ENCODE results near the gene CFAP410. TPM values are rescaled to one million over a fixed set of nuclear protein-coding genes. Genes with fewer than 3 reads are reported as not detected.

Gene CFAP410
- total RNA-seq, 1 experiment from 2014 or later, result 19.3 TPM

DNA sequence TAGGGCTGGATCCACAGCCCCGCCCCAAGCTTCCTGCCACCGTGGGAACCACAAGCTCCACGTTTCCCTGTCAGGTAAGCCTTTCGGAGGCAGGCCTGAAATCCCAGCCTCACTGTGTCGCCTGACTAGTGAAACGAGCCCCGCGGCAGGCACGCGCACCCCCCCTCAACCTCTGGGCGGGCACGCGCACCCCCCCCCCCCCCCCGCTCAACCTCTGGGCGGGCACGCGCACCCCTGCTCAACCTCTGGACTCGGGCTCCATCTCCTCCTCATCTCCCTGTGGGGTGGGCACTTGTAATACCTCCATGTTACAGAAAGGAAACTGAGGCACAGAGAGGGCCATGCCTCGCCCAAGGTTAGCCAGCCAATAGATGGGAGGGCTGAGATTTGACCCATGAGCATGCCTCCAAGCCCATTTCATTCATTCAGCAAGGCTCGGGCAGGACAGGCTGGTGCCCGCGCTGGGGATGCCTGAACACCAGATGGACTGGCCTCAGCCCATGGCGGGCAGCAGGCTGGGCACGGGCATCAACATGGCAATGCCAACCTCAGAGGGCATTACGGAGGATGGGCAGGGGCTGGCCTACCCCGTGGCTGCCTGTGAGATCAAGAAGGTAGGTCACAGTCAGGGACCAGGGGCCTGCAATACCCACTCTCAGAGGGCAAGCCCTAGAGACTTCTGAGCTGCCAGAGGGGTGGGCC is 4.7 kb downstream of the CFAP410 start (continued):
- TF ChIP-seq NR1H2 (CRISPR knock-in tag; IDR thresholded peaks at IDR 0.05), result no peak
- TF ChIP-seq, protein P1, sequence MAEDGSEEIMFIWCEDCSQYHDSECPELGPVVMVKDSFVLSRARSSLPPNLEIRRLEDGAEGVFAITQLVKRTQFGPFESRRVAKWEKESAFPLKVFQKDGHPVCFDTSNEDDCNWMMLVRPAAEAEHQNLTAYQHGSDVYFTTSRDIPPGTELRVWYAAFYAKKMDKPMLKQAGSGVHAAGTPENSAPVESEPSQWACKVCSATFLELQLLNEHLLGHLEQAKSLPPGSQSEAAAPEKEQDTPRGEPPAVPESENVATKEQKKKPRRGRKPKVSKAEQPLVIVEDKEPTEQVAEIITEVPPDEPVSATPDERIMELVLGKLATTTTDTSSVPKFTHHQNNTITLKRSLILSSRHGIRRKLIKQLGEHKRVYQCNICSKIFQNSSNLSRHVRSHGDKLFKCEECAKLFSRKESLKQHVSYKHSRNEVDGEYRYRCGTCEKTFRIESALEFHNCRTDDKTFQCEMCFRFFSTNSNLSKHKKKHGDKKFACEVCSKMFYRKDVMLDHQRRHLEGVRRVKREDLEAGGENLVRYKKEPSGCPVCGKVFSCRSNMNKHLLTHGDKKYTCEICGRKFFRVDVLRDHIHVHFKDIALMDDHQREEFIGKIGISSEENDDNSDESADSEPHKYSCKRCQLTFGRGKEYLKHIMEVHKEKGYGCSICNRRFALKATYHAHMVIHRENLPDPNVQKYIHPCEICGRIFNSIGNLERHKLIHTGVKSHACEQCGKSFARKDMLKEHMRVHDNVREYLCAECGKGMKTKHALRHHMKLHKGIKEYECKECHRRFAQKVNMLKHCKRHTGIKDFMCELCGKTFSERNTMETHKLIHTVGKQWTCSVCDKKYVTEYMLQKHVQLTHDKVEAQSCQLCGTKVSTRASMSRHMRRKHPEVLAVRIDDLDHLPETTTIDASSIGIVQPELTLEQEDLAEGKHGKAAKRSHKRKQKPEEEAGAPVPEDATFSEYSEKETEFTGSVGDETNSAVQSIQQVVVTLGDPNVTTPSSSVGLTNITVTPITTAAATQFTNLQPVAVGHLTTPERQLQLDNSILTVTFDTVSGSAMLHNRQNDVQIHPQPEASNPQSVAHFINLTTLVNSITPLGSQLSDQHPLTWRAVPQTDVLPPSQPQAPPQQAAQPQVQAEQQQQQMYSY (CRISPR knock-in tag; IDR thresholded peaks at IDR 0.05), result no peak

DNA sequence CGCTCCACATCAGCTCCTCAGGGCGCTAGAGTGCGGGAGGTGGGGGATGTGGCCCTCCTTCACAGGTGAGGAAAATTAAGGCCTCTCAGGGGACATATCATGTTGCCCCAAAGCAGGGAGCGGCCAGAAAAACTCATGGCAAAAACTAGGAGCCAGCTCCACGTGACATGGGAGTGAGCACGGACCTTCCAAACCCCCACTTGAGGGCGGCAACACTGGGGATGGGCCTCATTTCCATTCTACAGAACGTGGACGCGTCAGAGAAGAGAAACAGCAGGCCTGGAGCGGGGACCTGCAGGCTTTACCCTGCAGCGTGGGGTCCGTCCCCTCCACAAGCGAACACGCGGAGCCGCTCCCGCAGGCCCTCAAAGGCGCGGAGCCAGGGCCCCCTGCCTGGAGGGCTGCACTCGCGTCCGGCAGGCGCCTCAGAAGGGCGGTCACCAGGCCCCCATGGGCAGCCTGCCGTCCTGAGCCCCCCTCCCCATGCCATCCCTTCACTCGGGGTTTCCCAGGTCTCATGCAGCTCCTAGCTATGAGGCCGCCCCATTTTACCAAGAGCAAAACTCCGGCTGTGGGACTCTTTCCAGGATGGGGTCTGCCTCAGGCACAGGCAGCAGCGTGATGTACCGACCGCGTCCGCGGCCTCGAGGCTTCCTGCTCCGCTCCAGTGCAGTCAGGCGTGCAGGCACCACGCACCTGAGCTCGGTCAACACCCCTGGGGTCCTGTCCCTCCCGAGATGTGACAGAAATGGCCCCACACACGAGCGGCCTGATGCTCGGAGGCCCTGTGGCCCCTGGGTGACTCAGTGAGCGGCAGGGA is 5.5 kb downstream of the CFAP410 start:
- Mint-ChIP-seq H3K4me3 (no peak overlapping the region), H3K36me3 (no peaks in the 10 kb centered on the region), H3K9me3 (no peaks in the 10 kb centered on the region), H3K4me1 (peaks cover 6% of the 10 kb centered on the region; the same call in 1 of the 2 replicates), H3K27ac (no peak overlapping the region), H3K27me3 (ENCODE audit: low read depth) (no peaks in the 10 kb centered on the region)
- DNase-seq (ENCODE audit: low spot score) (no peak), ATAC-seq (no peak)
- ChIA-PET CTCF (interaction anchor here (0.7 to 1.5 kb wide), 5 partner anchors 11 to 431 kb away, joined by 3 to 6 read pairs (median 4); no protein-coding TSS in a partner anchor), POLR2A (interaction anchor here (0.5 kb wide), 1 partner anchor 53 kb away, joined by 3 read pairs; no protein-coding TSS in a partner anchor)
- no peak for TF ChIP-seq ZNF396 (CRISPR knock-in tag; IDR thresholded peaks at IDR 0.05; ENCODE audit: borderline replicate concordance)
- TF ChIP-seq NR2C2 (CRISPR knock-in tag; IDR thresholded peaks at IDR 0.05), result no peak
- TF ChIP-seq KAT7 (CRISPR knock-in tag; IDR thresholded peaks at IDR 0.05; ENCODE audit: borderline replicate concordance), result no peak
- TF ChIP-seq, protein P2, sequence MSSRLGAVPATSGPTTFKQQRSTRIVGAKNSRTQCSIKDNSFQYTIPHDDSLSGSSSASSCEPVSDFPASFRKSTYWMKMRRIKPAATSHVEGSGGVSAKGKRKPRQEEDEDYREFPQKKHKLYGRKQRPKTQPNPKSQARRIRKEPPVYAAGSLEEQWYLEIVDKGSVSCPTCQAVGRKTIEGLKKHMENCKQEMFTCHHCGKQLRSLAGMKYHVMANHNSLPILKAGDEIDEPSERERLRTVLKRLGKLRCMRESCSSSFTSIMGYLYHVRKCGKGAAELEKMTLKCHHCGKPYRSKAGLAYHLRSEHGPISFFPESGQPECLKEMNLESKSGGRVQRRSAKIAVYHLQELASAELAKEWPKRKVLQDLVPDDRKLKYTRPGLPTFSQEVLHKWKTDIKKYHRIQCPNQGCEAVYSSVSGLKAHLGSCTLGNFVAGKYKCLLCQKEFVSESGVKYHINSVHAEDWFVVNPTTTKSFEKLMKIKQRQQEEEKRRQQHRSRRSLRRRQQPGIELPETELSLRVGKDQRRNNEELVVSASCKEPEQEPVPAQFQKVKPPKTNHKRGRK (CRISPR knock-in tag; IDR thresholded peaks at IDR 0.05; ENCODE audit: borderline replicate concordance), result no peak
- no peak for TF ChIP-seq SP1 (CRISPR knock-in tag; conservative IDR thresholded peaks at IDR 0.05)
- TF ChIP-seq FOXK1 (CRISPR knock-in tag; IDR thresholded peaks at IDR 0.05), result no peak
- TF ChIP-seq ZNF416 (CRISPR knock-in tag; IDR thresholded peaks at IDR 0.05), result no peak
- no peak for TF ChIP-seq EMX1 (CRISPR knock-in tag; IDR thresholded peaks at IDR 0.05)
- TF ChIP-seq, protein P3, sequence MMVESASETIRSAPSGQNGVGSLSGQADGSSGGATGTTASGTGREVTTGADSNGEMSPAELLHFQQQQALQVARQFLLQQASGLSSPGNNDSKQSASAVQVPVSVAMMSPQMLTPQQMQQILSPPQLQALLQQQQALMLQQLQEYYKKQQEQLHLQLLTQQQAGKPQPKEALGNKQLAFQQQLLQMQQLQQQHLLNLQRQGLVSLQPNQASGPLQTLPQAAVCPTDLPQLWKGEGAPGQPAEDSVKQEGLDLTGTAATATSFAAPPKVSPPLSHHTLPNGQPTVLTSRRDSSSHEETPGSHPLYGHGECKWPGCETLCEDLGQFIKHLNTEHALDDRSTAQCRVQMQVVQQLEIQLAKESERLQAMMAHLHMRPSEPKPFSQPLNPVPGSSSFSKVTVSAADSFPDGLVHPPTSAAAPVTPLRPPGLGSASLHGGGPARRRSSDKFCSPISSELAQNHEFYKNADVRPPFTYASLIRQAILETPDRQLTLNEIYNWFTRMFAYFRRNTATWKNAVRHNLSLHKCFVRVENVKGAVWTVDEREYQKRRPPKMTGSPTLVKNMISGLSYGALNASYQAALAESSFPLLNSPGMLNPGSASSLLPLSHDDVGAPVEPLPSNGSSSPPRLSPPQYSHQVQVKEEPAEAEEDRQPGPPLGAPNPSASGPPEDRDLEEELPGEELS (CRISPR knock-in tag; IDR thresholded peaks at IDR 0.05), result no peak

DNA sequence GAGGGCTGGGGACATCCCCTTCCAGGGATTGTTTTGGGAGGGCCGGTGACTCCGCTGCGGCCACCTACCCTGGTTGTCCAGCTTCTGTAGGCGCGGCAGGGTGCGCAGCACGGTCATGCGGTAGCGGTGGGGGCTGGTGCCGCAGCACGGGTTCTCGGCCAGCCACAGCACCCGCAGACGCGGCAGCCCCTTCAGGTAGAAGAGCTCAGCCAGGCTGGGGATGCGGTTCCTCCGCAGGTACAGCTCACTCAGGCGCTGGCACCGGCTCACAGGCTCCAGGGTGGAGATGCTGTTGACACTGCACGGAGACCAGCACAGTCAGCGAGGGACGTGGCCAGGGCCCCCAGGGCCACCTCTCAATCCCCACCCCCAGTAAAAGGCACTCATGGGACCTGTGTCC is 6.2 kb downstream of the CFAP410 start:
- ChIA-PET CTCF (interaction anchor here (1.4 to 1.5 kb wide), 2 partner anchors 31 to 35 kb away, joined by 3 to 6 read pairs; no protein-coding TSS in a partner anchor), POLR2A (interaction anchor here (0.5 kb wide), 1 partner anchor 54 kb away, joined by 3 read pairs; no protein-coding TSS in a partner anchor)
- Mint-ChIP-seq H3K9me3 (no peaks in the 10 kb centered on the region), H3K36me3 (no peaks in the 10 kb centered on the region), H3K4me1 (peaks cover 4% of the 10 kb centered on the region; the same call in 1 of the 2 replicates), H3K4me3 (no peak overlapping the region), H3K27ac (no peak overlapping the region), H3K27me3 (ENCODE audit: low read depth) (no peaks in the 10 kb centered on the region)
- ATAC-seq (no peak), DNase-seq (ENCODE audit: low spot score) (no peak)
- no peak for TF ChIP-seq ZMAT4 (CRISPR knock-in tag; IDR thresholded peaks at IDR 0.05)
- TF ChIP-seq CREM (CRISPR knock-in tag; IDR thresholded peaks at IDR 0.05), result no peak
- no peak for TF ChIP-seq MYBL2 (CRISPR knock-in tag; IDR thresholded peaks at IDR 0.05)
- TF ChIP-seq PRRX2 (CRISPR knock-in tag; IDR thresholded peaks at IDR 0.05), result no peak
- no peak for TF ChIP-seq ZNF396 (CRISPR knock-in tag; IDR thresholded peaks at IDR 0.05; ENCODE audit: borderline replicate concordance)
- TF ChIP-seq, protein P1 (CRISPR knock-in tag; IDR thresholded peaks at IDR 0.05), result no peak
- TF ChIP-seq E2F5 (CRISPR knock-in tag; IDR thresholded peaks at IDR 0.05), result no peak
- no peak for TF ChIP-seq ETV6 (CRISPR knock-in tag; IDR thresholded peaks at IDR 0.05)
- TF ChIP-seq KAT7 (CRISPR knock-in tag; IDR thresholded peaks at IDR 0.05; ENCODE audit: borderline replicate concordance), result no peak
